BLaER1 (cell line): Measurements from ENCODE around the gene RERG.
"Not testable (repeated sequence)": the region's sequence is repeated elsewhere in the genome, so short reads cannot be mapped to it uniquely, and the experiment has no call there.

Source experiments
- H3K27ac ChIP-seq: shearing (Covaris generic); formaldehyde crosslinking; 2 replicates; pipeline ENCODE4 v1.8.1; 2022
- H3K27me3 ChIP-seq: shearing (Covaris generic); formaldehyde crosslinking; 2 replicates; pipeline ENCODE4 v1.8.1; 2022
- H3K36me3 ChIP-seq: shearing (Covaris generic); formaldehyde crosslinking; 2 replicates; pipeline ENCODE4 v1.8.1; 2022
- H3K4me1 ChIP-seq: shearing (Covaris generic); formaldehyde crosslinking; 2 replicates; pipeline ENCODE4 v1.8.1; 2022
- H3K4me2 ChIP-seq: shearing (Covaris generic); formaldehyde crosslinking; 2 replicates; pipeline ENCODE4 v1.8.1; 2022
- H3K4me3 ChIP-seq: shearing (Covaris generic); formaldehyde crosslinking; 2 replicates; pipeline ENCODE4 v1.8.1; 2022
- H3K9ac ChIP-seq: shearing (Covaris generic); formaldehyde crosslinking; 2 replicates; pipeline ENCODE4 v1.8.1; 2022
- H3K9me3 ChIP-seq: shearing (Covaris generic); formaldehyde crosslinking; 2 replicates; pipeline ENCODE4 v1.8.1; 2022
- H4K20me1 ChIP-seq: shearing (Covaris generic); formaldehyde crosslinking; 2 replicates; pipeline ENCODE4 v1.8.1; 2022
- Cebpa-rat ChIP-seq: shearing (Covaris generic); IDR thresholded peaks from 2 replicates; pipeline ENCODE4 v1.8.1; 2022

RERG gene

GRCh38 chr12:15240898-15241297 is 19.7 kb upstream of the RERG start:
- Histone ChIP-seq H3K9me3 (no peaks in the 10 kb centered on the region), H3K4me3 (no peak overlapping the region), H3K4me1 (peaks cover 4% of the 10 kb centered on the region; the same call in 1 of the 2 replicates), H3K27me3 (no peaks in the 10 kb centered on the region), H3K9ac (no peak overlapping the region), H3K36me3 (no peaks in the 10 kb centered on the region), H3K4me2 (no peak overlapping the region), H3K27ac (no peak overlapping the region), H4K20me1 (no peaks in the 10 kb centered on the region)
- no peak for TF ChIP-seq Cebpa-rat

GRCh38 chr12:15234508-15234907 is 13.3 kb upstream of the RERG start:
- Histone ChIP-seq H3K27me3 (no peaks in the 10 kb centered on the region), H3K4me3 (no peak overlapping the region)
- no peak for TF ChIP-seq Cebpa-rat

GRCh38 chr12:15234011-15234410 is 12.8 kb upstream of the RERG start:
- no peak overlapping the region for H3K4me2 ChIP-seq
- no peaks in the 10 kb centered on the region for H3K27me3 ChIP-seq
- H3K9me3 ChIP-seq, result no peaks in the 10 kb centered on the region
- H4K20me1 ChIP-seq, result no peaks in the 10 kb centered on the region
- no peak for TF ChIP-seq Cebpa-rat
- H3K4me1 ChIP-seq, result peaks cover 4% of the 10 kb centered on the region; the same call in 1 of the 2 replicates
- H3K27ac ChIP-seq, result no peak overlapping the region
- no peak overlapping the region for H3K9ac ChIP-seq
- H3K4me3 ChIP-seq, result no peak overlapping the region
- H3K36me3 ChIP-seq, result no peaks in the 10 kb centered on the region

More at GRCh38 chr12:15234508-15234907, 13.3 kb upstream of the RERG start:
- no peak overlapping the region for H3K27ac ChIP-seq
- H3K4me2 ChIP-seq, result no peak overlapping the region
- H3K36me3 ChIP-seq, result no peaks in the 10 kb centered on the region
- no peaks in the 10 kb centered on the region for H3K9me3 ChIP-seq
- H3K4me1 ChIP-seq, result peaks cover 4% of the 10 kb centered on the region; the same call in 1 of the 2 replicates
- H3K9ac ChIP-seq, result no peak overlapping the region
- H4K20me1 ChIP-seq, result no peaks in the 10 kb centered on the region

DNA sequence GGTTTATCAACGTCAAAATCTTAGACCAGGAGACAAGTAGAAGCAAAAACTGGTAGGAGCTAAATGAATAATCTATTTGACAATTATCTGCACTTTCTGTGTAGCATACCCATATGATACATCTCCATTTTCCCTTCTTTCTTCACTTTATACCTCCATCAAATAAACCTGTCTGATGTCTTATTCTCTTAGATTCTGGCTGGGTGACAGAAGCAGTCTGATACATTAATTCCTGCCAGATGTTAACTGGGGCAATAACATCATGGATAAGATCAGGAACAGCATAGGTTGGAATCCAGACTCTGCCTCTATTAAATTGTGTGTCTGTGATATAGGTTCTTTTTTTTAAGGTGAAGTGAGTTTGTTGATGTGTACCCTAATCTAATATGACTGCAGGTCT is 11.7 kb upstream of the RERG start:
- H3K27me3 ChIP-seq, result no peaks in the 10 kb centered on the region
- peaks cover 4% of the 10 kb centered on the region; the same call in 1 of the 2 replicates for H3K4me1 ChIP-seq
- H3K9ac ChIP-seq, result no peak overlapping the region
- no peak overlapping the region for H3K27ac ChIP-seq
- no peaks in the 10 kb centered on the region for H4K20me1 ChIP-seq
- no peaks in the 10 kb centered on the region for H3K36me3 ChIP-seq
- no peak for TF ChIP-seq Cebpa-rat
- no peak overlapping the region for H3K4me3 ChIP-seq
- H3K9me3 ChIP-seq, result no peaks in the 10 kb centered on the region
- H3K4me2 ChIP-seq, result no peak overlapping the region

DNA sequence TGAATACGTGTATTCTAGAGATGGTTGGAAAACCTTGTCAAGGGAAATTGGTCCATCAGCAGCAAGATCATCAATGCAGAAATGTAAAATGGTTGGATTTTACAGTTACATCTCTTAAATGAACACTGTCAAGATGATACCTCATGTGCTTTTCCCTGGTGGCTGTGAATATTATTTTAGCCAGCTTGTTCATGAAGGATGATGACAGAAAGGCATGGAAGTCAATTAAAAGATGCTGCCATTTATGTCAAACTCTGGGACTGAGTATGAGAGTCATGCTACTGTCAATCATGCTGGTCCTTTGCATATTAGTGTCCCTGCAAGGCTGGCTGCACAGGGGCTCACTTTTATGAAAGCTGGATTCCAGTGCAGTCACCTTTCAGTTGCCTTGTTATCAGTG is 10.3 kb upstream of the RERG start:
- Histone ChIP-seq H4K20me1 (no peaks in the 10 kb centered on the region), H3K4me3 (no peak overlapping the region), H3K27me3 (no peaks in the 10 kb centered on the region), H3K36me3 (no peaks in the 10 kb centered on the region), H3K4me2 (no peak overlapping the region), H3K27ac (no peak overlapping the region), H3K4me1 (no peaks in the 10 kb centered on the region), H3K9me3 (no peaks in the 10 kb centered on the region), H3K9ac (no peak overlapping the region)
- TF ChIP-seq Cebpa-rat, result no peak

- Histone ChIP-seq H3K36me3 (no peaks in the 10 kb centered on the region), H4K20me1 (no peaks in the 10 kb centered on the region), H3K4me2 (no peak overlapping the region), H3K9me3 (0 out of 2 replicates have a peak, but pooled peaks cover 2% of the 10 kb centered on the region), H3K4me1 (peaks cover under 1% of the 10 kb centered on the region; the same call in 1 of the 2 replicates), H3K27me3 (no peaks in the 10 kb centered on the region), H3K4me3 (no peak overlapping the region), H3K9ac (no peak overlapping the region), H3K27ac (no peak overlapping the region)
- TF ChIP-seq Cebpa-rat, result no peak
Measured at GRCh38 chr12:15230751-15231150, 9.5 kb upstream of the RERG start.

- Histone ChIP-seq H3K4me3 (no peak overlapping the region), H3K27ac (no peak overlapping the region), H3K9me3 (0 out of 2 replicates have a peak, but pooled peaks cover 3% of the 10 kb centered on the region), H3K4me2 (no peak overlapping the region), H3K27me3 (no peaks in the 10 kb centered on the region), H3K4me1 (peaks cover 4% of the 10 kb centered on the region; the same call in 1 of the 2 replicates), H3K36me3 (no peaks in the 10 kb centered on the region), H4K20me1 (no peaks in the 10 kb centered on the region), H3K9ac (no peak overlapping the region)
- TF ChIP-seq Cebpa-rat, result no peak
Measured at GRCh38 chr12:15230137-15230536, 8.9 kb upstream of the RERG start.

DNA sequence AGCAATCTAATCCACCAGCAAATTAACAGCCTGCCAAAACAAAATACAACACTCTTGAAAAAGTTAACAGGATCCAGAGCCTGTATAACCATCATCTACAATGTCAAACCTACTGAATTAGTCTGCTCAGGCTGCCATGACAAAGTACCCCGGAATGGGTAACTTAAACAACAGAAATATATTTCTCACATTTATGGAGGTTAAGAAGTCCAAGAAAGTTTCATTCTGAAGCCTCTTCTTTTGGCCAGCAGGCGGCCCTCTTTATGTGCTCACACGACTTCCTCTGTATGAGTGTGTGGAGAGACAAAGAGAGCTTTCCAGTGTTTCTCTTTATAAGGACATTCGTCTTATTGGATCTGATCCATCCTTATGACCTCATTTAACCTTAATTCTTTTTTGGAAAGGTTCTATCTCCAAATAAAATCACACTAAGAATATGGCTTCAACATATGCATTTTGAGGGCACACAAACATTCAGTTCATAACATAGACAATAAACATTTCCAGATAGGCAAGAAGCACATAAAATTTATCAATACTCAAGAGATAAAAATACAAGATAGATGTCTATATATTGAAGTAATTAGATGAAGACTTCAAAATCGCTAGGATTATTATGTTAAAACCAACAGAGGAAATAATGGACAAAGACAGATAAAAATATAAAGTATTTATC is 5.9 kb upstream of the RERG start:
- H3K27me3 ChIP-seq, result no peaks in the 10 kb centered on the region
- 0 out of 2 replicates have a peak, but pooled peaks cover 3% of the 10 kb centered on the region for H3K9me3 ChIP-seq
- H3K4me3 ChIP-seq, result no peak overlapping the region

DNA sequence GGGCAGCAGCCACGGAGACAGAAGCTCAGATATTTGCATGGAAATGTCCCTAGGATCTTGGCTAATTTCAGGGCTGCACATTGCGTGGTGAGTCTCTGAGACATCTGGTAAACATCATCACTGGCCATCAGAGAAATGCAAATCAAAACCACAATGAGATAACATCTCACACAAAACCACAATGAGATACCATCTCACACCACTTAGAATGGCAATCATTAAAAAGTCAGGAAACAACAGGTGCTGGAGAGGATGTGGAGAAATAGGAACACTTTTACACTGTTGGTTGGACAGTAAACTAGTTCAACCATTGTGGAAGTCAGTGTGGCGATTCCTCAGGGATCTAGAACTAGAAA is 4.6 kb upstream of the RERG start:
- not testable (repeated sequence) for H3K4me1 ChIP-seq, H3K4me2 ChIP-seq, H3K4me3 ChIP-seq, H3K9me3 ChIP-seq, H3K27me3 ChIP-seq, H3K9ac ChIP-seq, H3K27ac ChIP-seq, H4K20me1 ChIP-seq, H3K36me3 ChIP-seq

More for the DNA sequence above, 5.9 kb upstream of the RERG start:
- Histone ChIP-seq H3K4me2 (no peak overlapping the region), H3K4me1 (peaks cover 4% of the 10 kb centered on the region; the same call in 1 of the 2 replicates), H4K20me1 (no peaks in the 10 kb centered on the region), H3K36me3 (no peaks in the 10 kb centered on the region), H3K9ac (no peak overlapping the region), H3K27ac (no peak overlapping the region)
- TF ChIP-seq Cebpa-rat, result no peak

DNA sequence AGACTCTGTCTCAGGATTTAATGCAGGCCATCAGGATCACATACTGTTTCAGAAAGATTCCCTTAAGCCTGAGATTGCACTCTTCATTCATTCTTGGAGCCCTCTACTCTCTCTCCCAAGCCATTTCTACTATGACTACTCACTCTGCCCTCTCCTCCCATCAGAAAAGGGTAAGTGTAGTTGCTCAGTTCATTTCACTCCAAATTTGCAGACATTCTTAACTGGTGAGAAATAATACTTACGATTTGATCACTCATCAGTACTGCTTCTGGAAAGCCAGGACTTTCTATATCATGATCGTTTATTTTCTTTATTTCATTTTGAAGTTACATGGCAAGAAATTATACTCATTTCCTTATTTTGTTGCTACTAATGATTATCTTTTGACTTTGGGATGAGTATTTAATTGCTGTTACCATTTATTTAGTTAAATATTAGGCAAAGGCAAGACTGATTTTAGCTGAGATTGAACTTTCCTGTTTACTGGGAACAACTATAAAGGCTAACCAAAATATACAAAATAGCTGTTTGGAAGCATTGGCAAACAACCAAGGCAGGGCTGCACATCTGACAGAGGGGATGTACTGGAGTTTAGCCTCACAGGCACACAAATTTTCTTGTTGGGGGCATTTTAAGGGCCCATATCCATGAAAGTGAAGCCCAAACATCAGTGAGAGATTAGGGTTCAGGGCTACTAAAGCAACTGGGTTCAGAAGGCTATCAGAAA is 4.1 kb upstream of the RERG start:
- H3K36me3 ChIP-seq, result no peaks in the 10 kb centered on the region
- no peak overlapping the region for H3K27ac ChIP-seq
- no peak overlapping the region for H3K4me2 ChIP-seq
- H3K4me1 ChIP-seq, result peaks cover 4% of the 10 kb centered on the region; the same call in 1 of the 2 replicates
- H4K20me1 ChIP-seq, result no peaks in the 10 kb centered on the region
- 0 out of 2 replicates have a peak, but pooled peaks cover 3% of the 10 kb centered on the region for H3K9me3 ChIP-seq
- TF ChIP-seq Cebpa-rat, result no peak
- no peaks in the 10 kb centered on the region for H3K27me3 ChIP-seq
- H3K9ac ChIP-seq, result no peak overlapping the region
- H3K4me3 ChIP-seq, result no peak overlapping the region
